RWPE1 (cell line): ENCODE results near the gene SYNE2.
A peak's percentile ranks its signal among the peaks of the same experiment; 100 is the strongest.

Source experiments
- CTCF ChIA-PET: fragments of 350-600 bp; sonication (Branson Sonifier 250); formaldehyde crosslinking; extraction: SDS; loops from one replicate; lab custom pipeline; 2021; lab: Yijun Ruan, JAX
- POLR2A ChIA-PET: fragments of 400-600 bp; formaldehyde crosslinking; extraction: SDS; loops from one replicate; lab custom pipeline; 2020; ENCODE audit warnings: antibody characterized with exemption; ENCODE audit not compliant: low non-redundant PET; lab: Yijun Ruan, JAX
- DNase-seq: peaks from one replicate; pipeline ENCODE4 v3.0.0; 2012; ENCODE audit warnings: low spot score
- H3K27ac ChIP-seq: fragments of 450-650 bp; 2 replicates; pipeline ENCODE4 v1.5.1; 2017
- CTCF ChIP-seq: fragments of 450-650 bp; conservative IDR thresholded peaks from 2 replicates; pipeline ENCODE4 v1.5.1; 2017; ENCODE audit warnings: low read depth, mild to moderate bottlenecking

The SYNE2 gene

GRCh38 chr14:63992858-63993257 lies 140.1 kb downstream of the SYNE2 start:
- CTCF ChIA-PET: no interaction called here
- DNase-seq: peak; percentile 28
- no peak for TF ChIP-seq CTCF
- POLR2A ChIA-PET: no interaction called here
- H3K27ac ChIP-seq: peak overlapping the region; percentile 15; the same call in 1 of the 2 replicates

- no peak overlapping the region for H3K27ac ChIP-seq
- ChIA-PET CTCF (interaction anchor here (0.6 kb wide), 3 partner anchors 165 to 1055 kb away, joined by 3 to 4 read pairs (median 3); no protein-coding TSS in a partner anchor), POLR2A (no interaction called here)
- DNase-seq: peak; percentile 9
- TF ChIP-seq CTCF: peak; percentile 28
Observed at GRCh38 chr14:63993992-63994391, 141.2 kb downstream of the SYNE2 start.

- no peak overlapping the region for H3K27ac ChIP-seq
- POLR2A ChIA-PET: no interaction called here
- no peak for TF ChIP-seq CTCF
- CTCF ChIA-PET: interaction anchor here (0.6 kb wide), 1 partner anchor 195 kb away, joined by 3 read pairs; no protein-coding TSS in a partner anchor
- DNase-seq: no peak
Observed at GRCh38 chr14:63995285-63995684, 142.5 kb downstream of the SYNE2 start.

GRCh38 chr14:63996016-63996415 lies 143.2 kb downstream of the SYNE2 start:
- ChIA-PET CTCF (no interaction called here), POLR2A (no interaction called here)
- no peak overlapping the region for H3K27ac ChIP-seq
- no peak for TF ChIP-seq CTCF
- DNase-seq: no peak

- DNase-seq: no peak
- H3K27ac ChIP-seq: no peak overlapping the region
- POLR2A ChIA-PET: no interaction called here
- CTCF ChIA-PET: no interaction called here
- TF ChIP-seq CTCF: no peak
Observed at GRCh38 chr14:63996625-63997220, 143.9 kb downstream of the SYNE2 start.

GRCh38 chr14:64000749-64001148 lies 147.9 kb downstream of the SYNE2 start:
- POLR2A ChIA-PET: no interaction called here
- no peak overlapping the region for H3K27ac ChIP-seq
- no peak for TF ChIP-seq CTCF
- CTCF ChIA-PET: interaction anchor here (0.6 kb wide), 1 partner anchor 337 kb away, joined by 3 read pairs; no protein-coding TSS in a partner anchor
- no peak for DNase-seq
